ENCODE results near the gene TNFSF10. TPM values are rescaled to one million over a fixed set of nuclear protein-coding genes. Genes with fewer than 3 reads are reported as not detected.

Gene TNFSF10
- total and polyA plus RNA-seq, 2 of the 4 experiments (the other 2 are of a cell fraction): 0.63 to 1.3 TPM

GRCh38 chr3:172564499-172564898 is 41.3 kb upstream of the TNFSF10 start:
- CTCF ChIA-PET: no interaction called here
- H4K91ac ChIP-seq (ENCODE audit: insufficient read depth, low read depth, low read length): peak overlapping the region; percentile 50
- dilution Hi-C loops (cut with HindIII; ENCODE audit: low sequenced_read_pairs, unreplicated experiment): no loop called here

More at GRCh38 chr3:172564499-172564898, 41.3 kb upstream of the TNFSF10 start:
- Histone ChIP-seq H4K8ac (ENCODE audit: low read depth in 2 of 2, low read length in 2 of 2) (peak overlapping the region in 1 of 2 experiments; percentile 77; a peak in 2 of 4 replicates), H3K4ac (ENCODE audit: low read depth, low read length) (peak overlapping the region; percentile 71; the same call in 1 of the 2 replicates), H3K36me3 (ENCODE audit: control insufficient read depth, insufficient read depth, low read length) (no peaks in the 10 kb centered on the region), H3K79me1 (ENCODE audit: low read depth in 1 of 2, low read length in 2 of 2) (no peaks in the 10 kb centered on the region), H2AFZ (replicated peaks; ENCODE audit: low read length, poor library complexity) (no peak overlapping the region), H3K4me3 (ENCODE audit: insufficient read depth, low read depth, low read length) (no peak overlapping the region), H2BK5ac (ENCODE audit: low read depth, low read length, poor library complexity, severe bottlenecking) (peak overlapping the region; percentile 11), H3K23ac (ENCODE audit: low read depth, low read length) (0 out of 2 replicates have a peak overlapping the region, but pooled peaks have one; percentile 42), H2BK15ac (ENCODE audit: low read depth, low read length) (peak overlapping the region; percentile 89; the same call in 2 of the 3 replicates), H4K5ac (ENCODE audit: low read depth, low read length) (peak overlapping the region; percentile 99), H3K9me1 (ENCODE audit: insufficient read depth, low read length) (peaks cover 3% of the 10 kb centered on the region; the same call in 1 of the 2 replicates), H3K4me2 (ENCODE audit: low read depth, low read length) (no peak overlapping the region; the same call in 1 of the 2 replicates), H2BK120ac (ENCODE audit: low read depth, low read length) (peak overlapping the region; percentile 78), H3K4me1 (ENCODE audit: control insufficient read depth, insufficient read depth, low read length) (peaks cover 9% of the 10 kb centered on the region), H3K9me3 (ENCODE audit: control insufficient read depth, insufficient read depth, low read length) (no peaks in the 10 kb centered on the region; the same call in 1 of the 2 replicates), H2AK9ac (replicated peaks; ENCODE audit: low read depth, low read length, poor library complexity) (no peak overlapping the region), H4K20me1 (ENCODE audit: insufficient read depth, low read length) (no peaks in the 10 kb centered on the region), H3K18ac (ENCODE audit: low read depth, low read length) (peak overlapping the region; percentile 97), H3K27ac (ENCODE audit: insufficient read depth, low read length) (peak overlapping the region; percentile 80; the same call in 1 of the 2 replicates), H3K56ac (ENCODE audit: extremely low read depth, insufficient read depth, low read length) (no peak overlapping the region), H3K14ac (replicated peaks; ENCODE audit: low read depth, low read length) (0 out of 2 replicates have a peak overlapping the region, but pooled peaks have one; percentile 19), H3K27me3 (ENCODE audit: control insufficient read depth, insufficient read depth, low read length) (no peaks in the 10 kb centered on the region; the same call in 1 of the 2 replicates), H2AK5ac (ENCODE audit: low read depth, low read length) (peak overlapping the region; percentile 42; the same call in 1 of the 2 replicates), H2BK20ac (ENCODE audit: low read depth, low read length) (peak overlapping the region; percentile 81), H3K9ac (ENCODE audit: low read depth, low read length) (no peak overlapping the region)
- ATAC-seq (ENCODE audit: low read depth) (no peak), DNase-seq (no peak)
- WGBS, 2 experiments (ENCODE audit: extremely low coverage in 2 of 2, insufficient read length in 1 of 2): no CpG with 5 or more reads among the region's 5 CpGs
- POLR2A ChIA-PET (ENCODE audit: unreplicated experiment): no interaction called here
- TF ChIP-seq, protein P1, sequence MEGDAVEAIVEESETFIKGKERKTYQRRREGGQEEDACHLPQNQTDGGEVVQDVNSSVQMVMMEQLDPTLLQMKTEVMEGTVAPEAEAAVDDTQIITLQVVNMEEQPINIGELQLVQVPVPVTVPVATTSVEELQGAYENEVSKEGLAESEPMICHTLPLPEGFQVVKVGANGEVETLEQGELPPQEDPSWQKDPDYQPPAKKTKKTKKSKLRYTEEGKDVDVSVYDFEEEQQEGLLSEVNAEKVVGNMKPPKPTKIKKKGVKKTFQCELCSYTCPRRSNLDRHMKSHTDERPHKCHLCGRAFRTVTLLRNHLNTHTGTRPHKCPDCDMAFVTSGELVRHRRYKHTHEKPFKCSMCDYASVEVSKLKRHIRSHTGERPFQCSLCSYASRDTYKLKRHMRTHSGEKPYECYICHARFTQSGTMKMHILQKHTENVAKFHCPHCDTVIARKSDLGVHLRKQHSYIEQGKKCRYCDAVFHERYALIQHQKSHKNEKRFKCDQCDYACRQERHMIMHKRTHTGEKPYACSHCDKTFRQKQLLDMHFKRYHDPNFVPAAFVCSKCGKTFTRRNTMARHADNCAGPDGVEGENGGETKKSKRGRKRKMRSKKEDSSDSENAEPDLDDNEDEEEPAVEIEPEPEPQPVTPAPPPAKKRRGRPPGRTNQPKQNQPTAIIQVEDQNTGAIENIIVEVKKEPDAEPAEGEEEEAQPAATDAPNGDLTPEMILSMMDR (conservative IDR thresholded peaks at IDR 0.05; ENCODE audit: low read depth, low read length): no peak
- TF ChIP-seq MXI1 (IDR thresholded peaks at IDR 0.05; ENCODE audit: borderline replicate concordance, low read depth, low read length): no peak
- TF ChIP-seq, protein P2, sequence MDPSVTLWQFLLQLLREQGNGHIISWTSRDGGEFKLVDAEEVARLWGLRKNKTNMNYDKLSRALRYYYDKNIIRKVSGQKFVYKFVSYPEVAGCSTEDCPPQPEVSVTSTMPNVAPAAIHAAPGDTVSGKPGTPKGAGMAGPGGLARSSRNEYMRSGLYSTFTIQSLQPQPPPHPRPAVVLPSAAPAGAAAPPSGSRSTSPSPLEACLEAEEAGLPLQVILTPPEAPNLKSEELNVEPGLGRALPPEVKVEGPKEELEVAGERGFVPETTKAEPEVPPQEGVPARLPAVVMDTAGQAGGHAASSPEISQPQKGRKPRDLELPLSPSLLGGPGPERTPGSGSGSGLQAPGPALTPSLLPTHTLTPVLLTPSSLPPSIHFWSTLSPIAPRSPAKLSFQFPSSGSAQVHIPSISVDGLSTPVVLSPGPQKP (IDR thresholded peaks at IDR 0.05; ENCODE audit: borderline replicate concordance, low read depth, low read length): no peak
- TF ChIP-seq, protein P3, sequence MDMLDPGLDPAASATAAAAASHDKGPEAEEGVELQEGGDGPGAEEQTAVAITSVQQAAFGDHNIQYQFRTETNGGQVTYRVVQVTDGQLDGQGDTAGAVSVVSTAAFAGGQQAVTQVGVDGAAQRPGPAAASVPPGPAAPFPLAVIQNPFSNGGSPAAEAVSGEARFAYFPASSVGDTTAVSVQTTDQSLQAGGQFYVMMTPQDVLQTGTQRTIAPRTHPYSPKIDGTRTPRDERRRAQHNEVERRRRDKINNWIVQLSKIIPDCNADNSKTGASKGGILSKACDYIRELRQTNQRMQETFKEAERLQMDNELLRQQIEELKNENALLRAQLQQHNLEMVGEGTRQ (IDR thresholded peaks at IDR 0.05; ENCODE audit: low read depth, low read length): no peak
- in situ Hi-C loops (cut with MboI; ENCODE audit: low sequenced_read_pairs): no loop called here
- no TSS peak for BruUV-seq (replicated peaks)
- intact Hi-C loops (cut with micrococcal nuclease): no loop called here
